GM08714 (cell line): ENCODE results near the gene MKRN2.

Experiments
- H3K4me3 ChIP-seq: fragments of 200-500 bp; sonication (Bioruptor generic); 2 replicates; pipeline ENCODE4 v1.5.1; 2014; ENCODE audit warnings: mild to moderate bottlenecking, low read length, inconsistent platforms
- ZNF274 ChIP-seq: IDR thresholded peaks from 2 replicates; pipeline ENCODE4 v1.6.1; 2012; ENCODE audit warnings: mild to moderate bottlenecking, low read depth, low read length

MKRN2 gene

GRCh38 chr3:12556690-12557472 is at the start of gene MKRN2:
Gene MKRN2 (plus strand): TSS chr3:12557087. CDS start chr3:12557151, 64 bp downstream.
- TF ChIP-seq ZNF274, result no peak
- peak within 1 kb of the TSS; percentile 91 for H3K4me3 ChIP-seq

- no peak for TF ChIP-seq ZNF274
- no peak overlapping the region for H3K4me3 ChIP-seq
These were observed 49.2 kb upstream of the MKRN2 start for GRCh38 chr3:12507591-12508281.

GRCh38 chr3:12508291-12508700 is 48.6 kb upstream of the MKRN2 start:
- no peak overlapping the region for H3K4me3 ChIP-seq
- no peak for TF ChIP-seq ZNF274

GRCh38 chr3:12509466-12509865 is 47.4 kb upstream of the MKRN2 start:
- no peak for TF ChIP-seq ZNF274
- H3K4me3 ChIP-seq, result no peak overlapping the region

- TF ChIP-seq ZNF274, result no peak
- H3K4me3 ChIP-seq, result no peak overlapping the region
These were observed 44.3 kb upstream of the MKRN2 start for GRCh38 chr3:12512534-12513118.

GRCh38 chr3:12513694-12514446 is 43.0 kb upstream of the MKRN2 start:
- no peak for TF ChIP-seq ZNF274

GRCh38 chr3:12515631-12516030 is 41.3 kb upstream of the MKRN2 start:
- no peak overlapping the region for H3K4me3 ChIP-seq
- TF ChIP-seq ZNF274, result no peak

More at GRCh38 chr3:12513694-12514446, 43.0 kb upstream of the MKRN2 start:
- H3K4me3 ChIP-seq, result no peak overlapping the region

GRCh38 chr3:12516873-12517272 is 40.0 kb upstream of the MKRN2 start:
- no peak overlapping the region for H3K4me3 ChIP-seq
- no peak for TF ChIP-seq ZNF274

GRCh38 chr3:12518261-12519028 is 38.4 kb upstream of the MKRN2 start:
- TF ChIP-seq ZNF274, result no peak
- H3K4me3 ChIP-seq, result no peak overlapping the region

- TF ChIP-seq ZNF274, result no peak
- no peak overlapping the region for H3K4me3 ChIP-seq
These were observed 35.9 kb upstream of the MKRN2 start for GRCh38 chr3:12521010-12521409.

- TF ChIP-seq ZNF274, result no peak
- H3K4me3 ChIP-seq, result no peak overlapping the region
These were observed 34.2 kb upstream of the MKRN2 start for GRCh38 chr3:12522721-12523120.

- no peak overlapping the region for H3K4me3 ChIP-seq
- no peak for TF ChIP-seq ZNF274
These were observed 29.1 kb upstream of the MKRN2 start for GRCh38 chr3:12527757-12528143.

GRCh38 chr3:12532182-12532581 is 24.7 kb upstream of the MKRN2 start:
- no peak for TF ChIP-seq ZNF274
- H3K4me3 ChIP-seq, result no peak overlapping the region
